Nephron (organoid): Measurements from ENCODE around the gene FGR.

ENCODE experiments used
- H3K27ac Mint-ChIP-seq, 3 experiments: 2 replicates each; pipeline ENCODE4 v1.8.0; 2020; ENCODE audit warnings: mixed read lengths in 3 of 3, mild to moderate bottlenecking in 2 of 3, moderate library complexity in 1 of 3
- H3K27me3 Mint-ChIP-seq: 2 replicates; pipeline ENCODE4 v1.8.0; 2021; ENCODE audit warnings: low read depth, mild to moderate bottlenecking, moderate library complexity, mixed read lengths
- H3K36me3 Mint-ChIP-seq: 2 replicates; pipeline ENCODE4 v1.8.0; 2020; ENCODE audit warnings: low read depth, mixed read lengths
- H3K4me1 Mint-ChIP-seq: 2 replicates; pipeline ENCODE4 v1.8.0; 2020; ENCODE audit warnings: mixed read lengths
- H3K4me3 Mint-ChIP-seq, 3 experiments: 2 replicates each; pipeline ENCODE4 v1.8.0; 2020; ENCODE audit warnings: mild to moderate bottlenecking in 3 of 3, mixed read lengths in 3 of 3, moderate library complexity in 2 of 3
- H3K9me3 Mint-ChIP-seq: 2 replicates; pipeline ENCODE4 v1.8.0; 2020; ENCODE audit warnings: mixed read lengths
- CTCF ChIP-seq, 3 experiments: fragments of 200-600 bp; sonication (generic); IDR thresholded peaks; one replicate each; pipeline ENCODE4 v1.5.0; 2021; ENCODE audit warnings: antibody characterized with exemption in 3 of 3; ENCODE audit not compliant: unreplicated experiment in 3 of 3

Gene FGR

GRCh38 chr1:27634177-27634984 lies 604 bp downstream of the FGR start:
- no peak for TF ChIP-seq CTCF (IDR thresholded peaks at IDR 0.05; ENCODE audit: unreplicated experiment in 3 of 3)
- peaks cover 40% of the 10 kb centered on the region for H3K27me3 Mint-ChIP-seq
- H3K4me1 Mint-ChIP-seq: peaks cover 10% of the 10 kb centered on the region
- no peaks in the 10 kb centered on the region for H3K9me3 Mint-ChIP-seq
- peak overlapping the region; percentile 55 to 74 (median 66) for H3K4me3 Mint-ChIP-seq
- H3K27ac Mint-ChIP-seq: no peak overlapping the region
- no peaks in the 10 kb centered on the region for H3K36me3 Mint-ChIP-seq

- Mint-ChIP-seq H3K4me1 (peaks cover 17% of the 10 kb centered on the region), H3K36me3 (no peaks in the 10 kb centered on the region), H3K9me3 (no peaks in the 10 kb centered on the region), H3K4me3 (peak overlapping the region; percentile 59 to 62 (median 60)), H3K27ac (no peak overlapping the region), H3K27me3 (peaks cover 40% of the 10 kb centered on the region)
- TF ChIP-seq CTCF (IDR thresholded peaks at IDR 0.05; ENCODE audit: unreplicated experiment in 3 of 3): no peak
These were observed 1.3 kb downstream of the FGR start for GRCh38 chr1:27633640-27634176.

GRCh38 chr1:27633298-27633610 lies 1.7 kb downstream of the FGR start:
- Mint-ChIP-seq H3K4me1 (peaks cover 19% of the 10 kb centered on the region), H3K4me3 (peak overlapping the region in 1 of 3 experiments; percentile 62), H3K27ac (no peak overlapping the region), H3K9me3 (no peaks in the 10 kb centered on the region), H3K27me3 (peaks cover 40% of the 10 kb centered on the region), H3K36me3 (no peaks in the 10 kb centered on the region)
- no peak for TF ChIP-seq CTCF (IDR thresholded peaks at IDR 0.05; ENCODE audit: unreplicated experiment in 3 of 3)

- Mint-ChIP-seq H3K4me1 (peaks cover 19% of the 10 kb centered on the region), H3K36me3 (no peaks in the 10 kb centered on the region), H3K9me3 (no peaks in the 10 kb centered on the region), H3K4me3 (peak overlapping the region in 2 of 3 experiments; percentile 48 to 58), H3K27me3 (peaks cover 40% of the 10 kb centered on the region), H3K27ac (no peak overlapping the region)
- TF ChIP-seq CTCF (IDR thresholded peaks at IDR 0.05; ENCODE audit: unreplicated experiment in 3 of 3): no peak
These were observed 2.3 kb downstream of the FGR start for GRCh38 chr1:27632387-27633297.

GRCh38 chr1:27630859-27631491 lies 4.0 kb downstream of the FGR start:
- no peak overlapping the region for H3K4me3 Mint-ChIP-seq
- peak overlapping the region; percentile 15 to 47 (median 38) for H3K27ac Mint-ChIP-seq
- TF ChIP-seq CTCF (IDR thresholded peaks at IDR 0.05; ENCODE audit: unreplicated experiment in 3 of 3): no peak
- H3K27me3 Mint-ChIP-seq: peaks cover 40% of the 10 kb centered on the region
- H3K36me3 Mint-ChIP-seq: no peaks in the 10 kb centered on the region
- no peaks in the 10 kb centered on the region for H3K9me3 Mint-ChIP-seq
- H3K4me1 Mint-ChIP-seq: peaks cover 19% of the 10 kb centered on the region
